Keratinocyte (primary cell): ENCODE results near the gene SPATA6L.

ENCODE experiments used
- EZH2 ChIP-seq: IDR thresholded peaks from one replicate; pipeline ENCODE4 v1.6.1; 2012; ENCODE audit warnings: inconsistent platforms, mild to moderate bottlenecking, low read length, moderate library complexity
- TF ChIP-seq, protein P1 (sequence below), 3 experiments: IDR thresholded peaks in 1 of 3; conservative IDR thresholded peaks in 1 of 3; optimal IDR thresholded peaks in 1 of 3; 2 replicates in 2 of 3; 3 replicates in 1 of 3; pipeline versions ENCODE3 to v1.5.1; 2011; ENCODE audit warnings: low read length in 3 of 3, mild to moderate bottlenecking in 3 of 3, moderate library complexity in 2 of 3, control low read depth in 1 of 3, inconsistent platforms in 1 of 3; ENCODE audit not compliant: insufficient read depth in 2 of 3; ENCODE audit errors: extremely low read depth in 1 of 3

DNA sequence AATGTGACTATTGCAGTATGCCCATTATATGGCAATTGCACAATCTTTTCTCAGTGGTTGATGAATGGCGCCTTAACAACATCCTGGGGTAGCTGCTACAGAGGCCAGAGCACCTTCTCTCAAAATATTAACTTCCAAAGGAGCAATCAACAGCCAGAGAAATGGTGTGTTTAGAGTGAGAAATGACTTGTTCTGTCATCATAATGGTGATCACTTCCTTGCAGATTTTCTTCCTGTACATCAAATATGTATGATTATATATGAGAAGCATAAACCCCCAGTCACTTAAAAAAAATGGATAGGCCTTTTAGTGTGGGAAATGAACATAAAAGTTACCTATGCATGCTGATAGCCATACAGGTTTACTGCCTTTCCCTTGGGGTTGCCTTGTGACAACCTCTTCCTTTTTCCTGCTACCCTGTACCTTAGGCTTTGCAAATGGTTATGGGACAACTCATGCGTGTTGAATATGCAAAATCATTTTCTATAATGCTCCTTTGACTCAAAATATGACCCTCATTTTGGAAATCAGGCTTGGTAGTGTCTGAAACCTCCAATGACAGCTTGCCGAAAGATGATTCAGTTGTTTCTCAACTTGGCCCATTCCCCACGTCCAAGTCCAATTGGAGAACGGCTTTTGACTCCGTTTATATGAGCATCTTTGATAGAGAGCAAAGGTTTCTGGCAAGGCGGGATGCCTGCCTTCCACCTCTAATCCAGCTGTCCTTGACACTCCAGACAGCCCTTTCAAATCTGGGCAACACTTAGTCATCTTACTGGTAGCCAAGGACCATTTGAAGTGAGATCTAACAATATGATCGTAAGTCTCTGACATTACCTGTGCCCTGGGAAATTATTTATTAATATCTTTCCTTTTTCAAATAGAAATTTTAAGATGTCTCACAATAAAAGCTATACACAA lies 106.8 kb downstream of the SPATA6L start:
- TF ChIP-seq EZH2 = no peak
- TF ChIP-seq, protein P1, sequence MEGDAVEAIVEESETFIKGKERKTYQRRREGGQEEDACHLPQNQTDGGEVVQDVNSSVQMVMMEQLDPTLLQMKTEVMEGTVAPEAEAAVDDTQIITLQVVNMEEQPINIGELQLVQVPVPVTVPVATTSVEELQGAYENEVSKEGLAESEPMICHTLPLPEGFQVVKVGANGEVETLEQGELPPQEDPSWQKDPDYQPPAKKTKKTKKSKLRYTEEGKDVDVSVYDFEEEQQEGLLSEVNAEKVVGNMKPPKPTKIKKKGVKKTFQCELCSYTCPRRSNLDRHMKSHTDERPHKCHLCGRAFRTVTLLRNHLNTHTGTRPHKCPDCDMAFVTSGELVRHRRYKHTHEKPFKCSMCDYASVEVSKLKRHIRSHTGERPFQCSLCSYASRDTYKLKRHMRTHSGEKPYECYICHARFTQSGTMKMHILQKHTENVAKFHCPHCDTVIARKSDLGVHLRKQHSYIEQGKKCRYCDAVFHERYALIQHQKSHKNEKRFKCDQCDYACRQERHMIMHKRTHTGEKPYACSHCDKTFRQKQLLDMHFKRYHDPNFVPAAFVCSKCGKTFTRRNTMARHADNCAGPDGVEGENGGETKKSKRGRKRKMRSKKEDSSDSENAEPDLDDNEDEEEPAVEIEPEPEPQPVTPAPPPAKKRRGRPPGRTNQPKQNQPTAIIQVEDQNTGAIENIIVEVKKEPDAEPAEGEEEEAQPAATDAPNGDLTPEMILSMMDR (optimal IDR thresholded peaks at IDR 0.05 in 1 of 3, IDR thresholded peaks at IDR 0.05 in 1 of 3, conservative IDR thresholded peaks at IDR 0.05 in 1 of 3; ENCODE audit: extremely low read depth in 1 of 3, insufficient read depth in 2 of 3, low read length in 3 of 3) = no peak
